ENCODE measurements around the gene ESF1. TPM values are rescaled to one million over a fixed set of nuclear protein-coding genes. Genes with fewer than 3 reads are reported as not detected.

The ESF1 gene
- total and polyA plus RNA-seq, 2 of the 8 experiments (the other 6 are each of a cell fraction or from before 2014, with no cell fraction given): 1.1 to 32.9 TPM

GRCh38 chr20:13810446-13810845, 25.7 kb upstream of the ESF1 start:
- Histone ChIP-seq H3K9ac (replicated peaks in 1 of 4; ENCODE audit: extremely low read depth in 1 of 4, low read depth in 3 of 4, low read length in 3 of 4) (no peak overlapping the region), H3K9me3 (ENCODE audit: insufficient read depth in 2 of 2, low read depth in 1 of 2, low read length in 1 of 2) (no peaks in the 10 kb centered on the region), H3K36me3 (ENCODE audit: control insufficient read depth in 2 of 4, insufficient read depth in 4 of 4, low read length in 3 of 4) (peaks cover 18 to 66% (median 50%) of the 10 kb centered on the region in 4 experiments)

More at GRCh38 chr20:13810446-13810845, 25.7 kb upstream of the ESF1 start:
- H3K79me1 ChIP-seq (ENCODE audit: low read depth, low read length): no peaks in the 10 kb centered on the region
- H3K14ac ChIP-seq (ENCODE audit: insufficient read length): no peak overlapping the region
- H3K27ac ChIP-seq (ENCODE audit: low read depth, low read length): no peak overlapping the region
- H2BK15ac ChIP-seq (ENCODE audit: low read length): no peak overlapping the region
- no peak overlapping the region for H2AFZ ChIP-seq (ENCODE audit: low read length)
- no peaks in the 10 kb centered on the region for H3K79me2 ChIP-seq (ENCODE audit: control insufficient read depth in 1 of 2, insufficient read depth in 2 of 2, low read length in 2 of 2)
- no peak overlapping the region for H4K8ac ChIP-seq (ENCODE audit: extremely low read depth, insufficient read depth, low read length)
- H2AK5ac ChIP-seq (ENCODE audit: low read depth, low read length): no peak overlapping the region
- CTCF ChIA-PET (ENCODE audit: partially characterized antibody): interaction anchor here (0.6 to 2.2 kb wide), 5 partner anchors 9 to 35 kb away, joined by 3 to 12 read pairs (median 4); no protein-coding TSS in a partner anchor
- H4K5ac ChIP-seq (ENCODE audit: insufficient read length, low read depth, low read length): no peak overlapping the region
- no peak overlapping the region for H3K23ac ChIP-seq (ENCODE audit: insufficient read length)
- no peak overlapping the region for H4K91ac ChIP-seq (replicated peaks; ENCODE audit: insufficient read length, low read length)
- FAIRE-seq (no peak), DNase-seq (ENCODE audit: low read depth in 1 of 2, low spot score in 2 of 2) (no peak)
- TF ChIP-seq MAFK (IDR thresholded peaks at IDR 0.05; ENCODE audit: low read depth, low read length) (no peak), GTF2F1 (IDR thresholded peaks at IDR 0.05; ENCODE audit: borderline replicate concordance, low read depth, low read length) (no peak), RBBP5 (IDR thresholded peaks at IDR 0.05; ENCODE audit: borderline replicate concordance, low read depth, low read length) (no peak), YY1 (IDR thresholded peaks at IDR 0.05; ENCODE audit: low read depth, low read length) (no peak), POLR2A (IDR thresholded peaks at IDR 0.05; ENCODE audit: control extremely low read depth in 1 of 2, low read depth in 2 of 2, low read length in 2 of 2) (no peak), TBP (IDR thresholded peaks at IDR 0.05; ENCODE audit: low read depth, low read length) (no peak), TAF7 (optimal IDR thresholded peaks at IDR 0.05; ENCODE audit: borderline replicate concordance, low read depth, low read length) (no peak), SUZ12 (IDR thresholded peaks at IDR 0.05; ENCODE audit: low read length) (no peak), ASH2L (IDR thresholded peaks at IDR 0.05; ENCODE audit: low read length) (no peak), BRCA1 (IDR thresholded peaks at IDR 0.05; ENCODE audit: low read depth, low read length) (no peak)
- TF ChIP-seq, protein P1, sequence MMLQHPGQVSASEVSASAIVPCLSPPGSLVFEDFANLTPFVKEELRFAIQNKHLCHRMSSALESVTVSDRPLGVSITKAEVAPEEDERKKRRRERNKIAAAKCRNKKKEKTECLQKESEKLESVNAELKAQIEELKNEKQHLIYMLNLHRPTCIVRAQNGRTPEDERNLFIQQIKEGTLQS (IDR thresholded peaks at IDR 0.05; ENCODE audit: insufficient read depth, low read depth, low read length): no peak
- TF ChIP-seq, protein P2, sequence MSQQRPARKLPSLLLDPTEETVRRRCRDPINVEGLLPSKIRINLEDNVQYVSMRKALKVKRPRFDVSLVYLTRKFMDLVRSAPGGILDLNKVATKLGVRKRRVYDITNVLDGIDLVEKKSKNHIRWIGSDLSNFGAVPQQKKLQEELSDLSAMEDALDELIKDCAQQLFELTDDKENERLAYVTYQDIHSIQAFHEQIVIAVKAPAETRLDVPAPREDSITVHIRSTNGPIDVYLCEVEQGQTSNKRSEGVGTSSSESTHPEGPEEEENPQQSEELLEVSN (IDR thresholded peaks at IDR 0.05): no peak
- H2BK120ac ChIP-seq (replicated peaks; ENCODE audit: low read depth, low read length): no peak overlapping the region
- no peak overlapping the region for H2BK12ac ChIP-seq (ENCODE audit: low read depth, low read length)
- H3K4me1 ChIP-seq (replicated peaks in 1 of 4; ENCODE audit: control insufficient read depth in 3 of 4, insufficient read depth in 4 of 4, low read length in 3 of 4): no peaks in the 10 kb centered on the region
- no peak overlapping the region for H3K56ac ChIP-seq (replicated peaks; ENCODE audit: insufficient read length, low read depth, low read length)
- H3K23me2 ChIP-seq (ENCODE audit: low read depth, low read length): 0 out of 2 replicates have a peak, but pooled peaks cover 2% of the 10 kb centered on the region
- POLR2A ChIA-PET (ENCODE audit: partially characterized antibody): interaction anchor here (1.6 to 1.8 kb wide), 2 partner anchors 10 to 20 kb away, joined by 4 to 5 read pairs; no protein-coding TSS in a partner anchor
- H3K4me2 ChIP-seq (ENCODE audit: insufficient read depth in 1 of 2, low read depth in 2 of 2, low read length in 2 of 2): no peak overlapping the region
- H2BK5ac ChIP-seq (ENCODE audit: low read depth, low read length): no peak overlapping the region
- no peak overlapping the region for H3K4ac ChIP-seq (replicated peaks; ENCODE audit: insufficient read length, low read depth, low read length)
- no peak overlapping the region for H3K4me3 ChIP-seq (ENCODE audit: extremely low read depth in 1 of 4, insufficient read depth in 2 of 4, low read depth in 3 of 4, low read length in 4 of 4)
- no peak overlapping the region for H3K18ac ChIP-seq (ENCODE audit: extremely low read depth, low read length)
- no peaks in the 10 kb centered on the region for H4K20me1 ChIP-seq (replicated peaks in 1 of 2; ENCODE audit: control insufficient read depth in 1 of 2, insufficient read depth in 2 of 2, low read length in 2 of 2)
- H3K27me3 ChIP-seq (replicated peaks in 1 of 4; ENCODE audit: control insufficient read depth in 3 of 4, extremely low read depth in 1 of 4, insufficient read depth in 3 of 4, low read length in 3 of 4): no peaks in the 10 kb centered on the region
- H2BK20ac ChIP-seq (ENCODE audit: low read length): no peak overlapping the region

Measured in H1 (cell line).